MCF 10A (cell line): ENCODE data around the gene NOCT. TPM values are rescaled to one million over a fixed set of nuclear protein-coding genes. Genes with fewer than 3 reads are reported as not detected.
A peak's percentile ranks its signal among the peaks of the same experiment; 100 is the strongest.

Experiments
- Bru-seq: library from RNA; stranded (reverse); fragments of 400-500 nt; gene quantifications from one replicate; lab custom pipeline; 2021; lab: Mats Ljungman, UMichigan
- BruChase-seq, 2 experiments: library from RNA; stranded (reverse); fragments of 400-500 nt; gene quantifications; one replicate each; lab custom pipeline; 2021; lab: Mats Ljungman, UMichigan
- BruUV-seq: library from RNA; stranded (reverse); fragments of 400-500 nt; replicated peaks from 2 replicates; lab custom pipeline; 2021; lab: Mats Ljungman, UMichigan
- CTCF ChIA-PET: fragments of 300-600 bp; sonication (Branson Sonifier 250); formaldehyde crosslinking; extraction: SDS; loops from one replicate; lab custom pipeline; 2021; ENCODE audit warnings: antibody characterized with exemption, inconsistent platforms; lab: Yijun Ruan, JAX
- POLR2A ChIA-PET: fragments of 300-600, 350-650 bp; sonication (Branson Sonifier 250); formaldehyde crosslinking; extraction: SDS; loops from one replicate; lab custom pipeline; 2020; ENCODE audit warnings: antibody characterized with exemption, inconsistent platforms; lab: Yijun Ruan, JAX
- DNase-seq: peaks from one replicate; pipeline ENCODE4 v3.0.0-alpha.2; 2018; ENCODE audit not compliant: unreplicated experiment
- H3K27ac Mint-ChIP-seq: one replicate; pipeline ENCODE4 v1.8.0; 2022; ENCODE audit warnings: mild to moderate bottlenecking, low read depth, mixed read lengths; ENCODE audit not compliant: unreplicated experiment
- H3K27me3 Mint-ChIP-seq: one replicate; pipeline ENCODE4 v1.8.0; 2022; ENCODE audit warnings: mixed read lengths; ENCODE audit not compliant: insufficient read depth, unreplicated experiment
- H3K36me3 Mint-ChIP-seq: one replicate; pipeline ENCODE4 v1.8.0; 2022; ENCODE audit warnings: mild to moderate bottlenecking, moderate library complexity, mixed read lengths; ENCODE audit not compliant: insufficient read depth, unreplicated experiment
- H3K4me1 Mint-ChIP-seq: one replicate; pipeline ENCODE4 v1.8.0; 2022; ENCODE audit warnings: mixed read lengths; ENCODE audit not compliant: insufficient read depth, unreplicated experiment
- H3K4me3 Mint-ChIP-seq: one replicate; pipeline ENCODE4 v1.8.0; 2022; ENCODE audit warnings: mild to moderate bottlenecking, moderate library complexity, mixed read lengths; ENCODE audit not compliant: unreplicated experiment
- H3K9me3 Mint-ChIP-seq: one replicate; pipeline ENCODE4 v1.8.0; 2022; ENCODE audit warnings: mixed read lengths; ENCODE audit not compliant: unreplicated experiment
- CTCF ChIP-seq: fragments of 200-600 bp; IDR thresholded peaks from one replicate; pipeline ENCODE4 v1.8.0; 2022; ENCODE audit warnings: antibody characterized with exemption, mild to moderate bottlenecking; ENCODE audit not compliant: unreplicated experiment
- intact Hi-C: fragments of 100-400 bp; cut with micrococcal nuclease; formaldehyde crosslinking; loops from 2 replicates; pipeline ENCODE4 v1.14.1; 2022
- long read RNA-seq: library from polyadenylated mRNA; stranded (forward); transcript quantifications from one replicate; pipeline ENCODE4 v2.0.0, GENCODE V29; 2022
- total RNA-seq: library from RNA; stranded (reverse); gene quantifications from 2 replicates; pipeline ENCODE4 v1.2.3, GENCODE V29; 2022

The NOCT gene
- total RNA-seq: 16.5 and 25.5 TPM in 2 replicates
- Bru-seq, nascent RNA: percentile 86 among the genes with signal in this experiment
- percentile 55 among the genes with signal in this experiment for BruChase-seq, experiment 1, labeled RNA remaining after a 6-hour chase
- percentile 64 among the genes with signal in this experiment for BruChase-seq, experiment 2, labeled RNA remaining after a 2-hour chase
- long read RNA-seq, partial matches to known transcripts: 0 of 3 reads
- long read RNA-seq, other reads (novel, unspliced or antisense): 0 of 3 reads

GRCh38 chr4:139015269-139015947, at the start of gene NOCT:
NOCT (plus strand) TSS chr4:139015781; CDS start chr4:139015982, 201 bp downstream.
- ChIA-PET CTCF (interaction anchor here (0.6 to 2.5 kb wide), 4 partner anchors 15 to 81 kb away, joined by 3 to 8 read pairs (median 3); no protein-coding TSS in a partner anchor), POLR2A (interaction anchor here (0.6 to 8.1 kb wide), 30 partner anchors 9 to 821 kb away, joined by 3 to 107 read pairs (median 4); partner anchors contain the start of genes ELF2, NAA15, NDUFC1 and SETD7)
- Mint-ChIP-seq H3K9me3 (no peaks in the 10 kb centered on the region), H3K4me3 (peak within 1 kb of the TSS; percentile 72), H3K4me1 (peaks cover 38% of the 10 kb centered on the region), H3K36me3 (peaks cover 11% of the 10 kb centered on the region), H3K27ac (peak within 1 kb of the TSS; percentile 95), H3K27me3 (no peaks in the 10 kb centered on the region)
- no peak for TF ChIP-seq CTCF
- intact Hi-C loops: loop anchor here (5.0 kb wide), 3 partner anchors 67 to 227 kb away; no protein-coding TSS in a partner anchor
- BruUV-seq: no TSS peak
- DNase-seq: peak; percentile 94

GRCh38 chr4:138967313-138967712, 48.3 kb upstream of the NOCT start:
- CTCF ChIA-PET: no interaction called here
- peak; percentile 37 for DNase-seq
- no peak for TF ChIP-seq CTCF
- H3K4me1 Mint-ChIP-seq: no peaks in the 10 kb centered on the region
- no peaks in the 10 kb centered on the region for H3K9me3 Mint-ChIP-seq
- BruUV-seq: no TSS peak
- no peaks in the 10 kb centered on the region for H3K27me3 Mint-ChIP-seq
- no peak overlapping the region for H3K27ac Mint-ChIP-seq
- intact Hi-C loops: no loop called here
- H3K36me3 Mint-ChIP-seq: no peaks in the 10 kb centered on the region
- H3K4me3 Mint-ChIP-seq: no peak overlapping the region
- POLR2A ChIA-PET: no interaction called here

GRCh38 chr4:138972956-138973801, 42.4 kb upstream of the NOCT start:
- ChIA-PET CTCF (interaction anchor here (0.7 to 0.8 kb wide), 3 partner anchors 22 to 1658 kb away, joined by 3 to 5 read pairs (median 4); no protein-coding TSS in a partner anchor), POLR2A (no interaction called here)
- H3K9me3 Mint-ChIP-seq: no peaks in the 10 kb centered on the region
- no peak overlapping the region for H3K4me3 Mint-ChIP-seq
- no peak for DNase-seq
- no peaks in the 10 kb centered on the region for H3K27me3 Mint-ChIP-seq
- no peak overlapping the region for H3K27ac Mint-ChIP-seq
- H3K36me3 Mint-ChIP-seq: no peaks in the 10 kb centered on the region
- no TSS peak for BruUV-seq
- TF ChIP-seq CTCF: no peak
- H3K4me1 Mint-ChIP-seq: no peaks in the 10 kb centered on the region
- intact Hi-C loops: no loop called here
